ENCODE data around the gene KLHL14. TPM values are rescaled to one million over a fixed set of nuclear protein-coding genes. Genes with fewer than 3 reads are reported as not detected.
A peak's percentile ranks its signal among the peaks of the same experiment; 100 is the strongest.

KLHL14 gene
- total and polyA plus RNA-seq, 4 donors = 0.16 to 2.2 (median 0.26) TPM

- H3K9ac ChIP-seq (ENCODE audit: insufficient read depth in 1 of 2, low read length in 2 of 2) = no peak overlapping the region
- no peak overlapping the region for H3K4me3 ChIP-seq
- H3K9me3 ChIP-seq (ENCODE audit: control insufficient read depth in 4 of 4, insufficient read depth in 3 of 4, low read length in 3 of 4) = no peaks in the 10 kb centered on the region
- ATAC-seq (ENCODE audit: insufficient read depth, low FRiP score) = no peak
- H3K36me3 ChIP-seq (ENCODE audit: control insufficient read depth in 4 of 4, insufficient read depth in 4 of 4, low read length in 4 of 4) = no peaks in the 10 kb centered on the region
- no peaks in the 10 kb centered on the region for H3K27me3 ChIP-seq (ENCODE audit: control insufficient read depth in 3 of 3, insufficient read depth in 3 of 3, low read length in 2 of 3)
- no peak for TF ChIP-seq CTCF (IDR thresholded peaks at IDR 0.05; ENCODE audit: control extremely low read depth, extremely low read depth)
- no peak overlapping the region for H3K27ac ChIP-seq (ENCODE audit: low read depth in 1 of 2, low read length in 1 of 2)
- no peaks in the 10 kb centered on the region for H3K4me1 ChIP-seq (ENCODE audit: control insufficient read depth in 5 of 5, insufficient read depth in 5 of 5, low read length in 5 of 5)
- whole genome bisulfite sequencing, 2 donors = 80 to 82% methylated on average over 4 of the region's 4 CpGs
- no peak for DNase-seq
Observed at GRCh38 chr18:32683044-32683443, 89.8 kb downstream of the KLHL14 start.

- no peak overlapping the region for H3K9ac ChIP-seq (ENCODE audit: insufficient read depth in 1 of 2, low read length in 2 of 2)
- TF ChIP-seq CTCF (IDR thresholded peaks at IDR 0.05; ENCODE audit: control extremely low read depth, extremely low read depth) = no peak
Observed at GRCh38 chr18:32677578-32677977, 95.2 kb downstream of the KLHL14 start.

GRCh38 chr18:32674491-32674890 lies 98.3 kb downstream of the KLHL14 start:
- no peak overlapping the region for H3K4me3 ChIP-seq
- TF ChIP-seq CTCF (IDR thresholded peaks at IDR 0.05; ENCODE audit: control extremely low read depth, extremely low read depth) = no peak
- ATAC-seq (ENCODE audit: insufficient read depth, low FRiP score) (no peak), DNase-seq (peak in 1 of 3 donors; percentile 2)
- H3K27me3 ChIP-seq (ENCODE audit: control insufficient read depth in 3 of 3, insufficient read depth in 3 of 3, low read length in 2 of 3) = no peaks in the 10 kb centered on the region
- no peaks in the 10 kb centered on the region for H3K4me1 ChIP-seq (ENCODE audit: control insufficient read depth in 5 of 5, insufficient read depth in 5 of 5, low read length in 5 of 5)
- WGBS, 2 donors = 45% methylated on average over 2 of the region's 2 CpGs
- H3K9me3 ChIP-seq (ENCODE audit: control insufficient read depth in 4 of 4, insufficient read depth in 3 of 4, low read length in 3 of 4) = no peaks in the 10 kb centered on the region
- no peak overlapping the region for H3K9ac ChIP-seq (ENCODE audit: insufficient read depth in 1 of 2, low read length in 2 of 2)
- H3K36me3 ChIP-seq (ENCODE audit: control insufficient read depth in 4 of 4, insufficient read depth in 4 of 4, low read length in 4 of 4) = no peaks in the 10 kb centered on the region
- no peak overlapping the region for H3K27ac ChIP-seq (ENCODE audit: low read depth in 1 of 2, low read length in 1 of 2)

More at GRCh38 chr18:32677578-32677977, 95.2 kb downstream of the KLHL14 start:
- Histone ChIP-seq H3K36me3 (ENCODE audit: control insufficient read depth in 4 of 4, insufficient read depth in 4 of 4, low read length in 4 of 4) (no peaks in the 10 kb centered on the region), H3K4me3 (no peak overlapping the region), H3K27ac (ENCODE audit: low read depth in 1 of 2, low read length in 1 of 2) (no peak overlapping the region), H3K4me1 (ENCODE audit: control insufficient read depth in 5 of 5, insufficient read depth in 5 of 5, low read length in 5 of 5) (no peaks in the 10 kb centered on the region), H3K9me3 (ENCODE audit: control insufficient read depth in 4 of 4, insufficient read depth in 3 of 4, low read length in 3 of 4) (no peaks in the 10 kb centered on the region), H3K27me3 (ENCODE audit: control insufficient read depth in 3 of 3, insufficient read depth in 3 of 3, low read length in 2 of 3) (no peaks in the 10 kb centered on the region)
- no peak for ATAC-seq (ENCODE audit: insufficient read depth, low FRiP score)
- DNase-seq = no peak

GRCh38 chr18:32672398-32672797 lies 100.4 kb downstream of the KLHL14 start:
- H3K9ac ChIP-seq (ENCODE audit: insufficient read depth in 1 of 2, low read length in 2 of 2) = no peak overlapping the region
- no peak overlapping the region for H3K4me3 ChIP-seq
- H3K9me3 ChIP-seq (ENCODE audit: control insufficient read depth in 4 of 4, insufficient read depth in 3 of 4, low read length in 3 of 4) = no peaks in the 10 kb centered on the region
- no peak for DNase-seq
- H3K36me3 ChIP-seq (ENCODE audit: control insufficient read depth in 4 of 4, insufficient read depth in 4 of 4, low read length in 4 of 4) = no peaks in the 10 kb centered on the region
- no peaks in the 10 kb centered on the region for H3K4me1 ChIP-seq (ENCODE audit: control insufficient read depth in 5 of 5, insufficient read depth in 5 of 5, low read length in 5 of 5)
- no peak overlapping the region for H3K27ac ChIP-seq (ENCODE audit: low read depth in 1 of 2, low read length in 1 of 2)
- 65 to 71% methylated on average over 1 of the region's 1 CpG for WGBS, 2 donors
- no peaks in the 10 kb centered on the region for H3K27me3 ChIP-seq (ENCODE audit: control insufficient read depth in 3 of 3, insufficient read depth in 3 of 3, low read length in 2 of 3)
- no peak for ATAC-seq (ENCODE audit: insufficient read depth, low FRiP score)
- TF ChIP-seq CTCF (IDR thresholded peaks at IDR 0.05; ENCODE audit: control extremely low read depth, extremely low read depth) = no peak
